GM18517 (cell line): Measurements from ENCODE around the gene MAFG.
A peak's percentile ranks its signal among the peaks of the same experiment; 100 is the strongest.

ENCODE experiments used
- ATAC-seq: cut with Tn5 transposase; IDR thresholded peaks from one replicate; pipeline ENCODE4 v1.9.1; 2021; ENCODE audit warnings: mild to moderate bottlenecking, moderate library complexity; ENCODE audit not compliant: unreplicated experiment

The MAFG gene

DNA sequence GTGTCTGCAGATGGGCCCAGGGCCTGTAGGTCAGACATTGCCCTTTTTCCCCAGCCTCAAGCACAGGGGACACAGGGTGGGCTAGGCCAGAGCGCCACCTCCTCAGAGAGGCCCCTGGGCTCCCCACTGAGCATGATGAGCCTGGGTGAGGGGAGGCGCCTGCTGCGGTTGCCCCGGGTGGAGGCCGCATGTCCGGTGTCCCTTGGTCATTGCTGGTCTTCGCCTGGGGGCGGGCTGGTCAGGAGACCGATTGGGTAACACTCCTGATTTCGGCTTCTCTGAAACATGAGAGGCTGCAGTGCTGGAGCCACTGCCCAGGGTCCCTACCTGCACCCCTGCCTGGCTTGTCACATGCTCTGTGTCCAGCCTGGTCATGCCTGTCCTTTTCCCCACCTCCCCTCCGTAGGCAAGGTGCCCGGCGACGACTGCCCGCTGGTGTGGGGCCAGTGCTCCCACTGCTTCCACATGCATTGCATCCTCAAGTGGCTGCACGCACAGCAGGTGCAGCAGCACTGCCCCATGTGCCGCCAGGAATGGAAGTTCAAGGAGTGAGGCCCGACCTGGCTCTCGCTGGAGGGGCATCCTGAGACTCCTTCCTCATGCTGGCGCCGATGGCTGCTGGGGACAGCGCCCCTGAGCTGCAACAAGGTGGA lies 27.9 kb downstream of the MAFG start:
- no peak for ATAC-seq

GRCh38 chr17:81898885-81899284 lies 28.6 kb downstream of the MAFG start:
- ATAC-seq, result no peak

DNA sequence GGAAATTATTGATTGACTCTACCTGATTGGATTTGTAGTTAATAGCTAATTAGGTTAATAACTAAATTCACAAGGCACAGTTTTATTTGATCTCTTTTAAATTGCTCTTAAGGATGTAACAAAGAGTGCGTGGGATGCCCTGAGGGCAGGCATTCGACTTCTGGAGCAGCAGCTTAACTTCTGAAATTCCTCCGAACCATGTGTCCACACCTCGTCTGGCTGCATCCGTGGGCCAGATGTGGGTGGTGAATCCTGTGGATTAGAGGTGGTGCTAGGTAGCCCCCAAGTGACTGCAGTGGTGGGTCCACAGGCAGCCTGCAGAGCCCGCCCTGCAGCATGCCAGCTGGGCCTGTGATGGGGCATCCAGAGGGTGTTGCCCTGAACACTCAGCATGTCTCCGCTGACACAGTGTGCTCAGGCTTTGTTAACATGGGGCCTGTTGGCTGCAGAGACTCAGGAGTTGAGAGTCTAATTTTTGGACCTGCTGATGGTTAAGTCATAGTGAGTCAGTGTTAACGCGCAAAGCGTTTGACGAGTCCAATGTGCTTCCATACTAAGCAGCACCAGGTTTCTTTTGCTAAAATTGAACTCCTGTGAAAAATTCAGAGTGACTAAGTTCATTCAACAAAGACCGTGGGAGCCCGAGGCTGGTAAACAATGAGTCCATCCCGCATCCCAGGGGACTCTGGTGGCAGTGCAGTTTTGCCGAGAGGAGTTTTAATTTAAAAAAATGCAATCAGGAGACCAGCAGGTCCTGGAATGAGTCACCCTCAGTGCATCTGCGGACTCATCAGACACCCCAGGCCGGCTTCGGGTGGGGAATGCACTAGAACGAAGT lies 29.3 kb downstream of the MAFG start:
- no peak for ATAC-seq

- ATAC-seq, result no peak
These were observed 32.1 kb downstream of the MAFG start for GRCh38 chr17:81895400-81895799.

GRCh38 chr17:81891303-81891552 lies 36.3 kb downstream of the MAFG start:
- ATAC-seq, result no peak

DNA sequence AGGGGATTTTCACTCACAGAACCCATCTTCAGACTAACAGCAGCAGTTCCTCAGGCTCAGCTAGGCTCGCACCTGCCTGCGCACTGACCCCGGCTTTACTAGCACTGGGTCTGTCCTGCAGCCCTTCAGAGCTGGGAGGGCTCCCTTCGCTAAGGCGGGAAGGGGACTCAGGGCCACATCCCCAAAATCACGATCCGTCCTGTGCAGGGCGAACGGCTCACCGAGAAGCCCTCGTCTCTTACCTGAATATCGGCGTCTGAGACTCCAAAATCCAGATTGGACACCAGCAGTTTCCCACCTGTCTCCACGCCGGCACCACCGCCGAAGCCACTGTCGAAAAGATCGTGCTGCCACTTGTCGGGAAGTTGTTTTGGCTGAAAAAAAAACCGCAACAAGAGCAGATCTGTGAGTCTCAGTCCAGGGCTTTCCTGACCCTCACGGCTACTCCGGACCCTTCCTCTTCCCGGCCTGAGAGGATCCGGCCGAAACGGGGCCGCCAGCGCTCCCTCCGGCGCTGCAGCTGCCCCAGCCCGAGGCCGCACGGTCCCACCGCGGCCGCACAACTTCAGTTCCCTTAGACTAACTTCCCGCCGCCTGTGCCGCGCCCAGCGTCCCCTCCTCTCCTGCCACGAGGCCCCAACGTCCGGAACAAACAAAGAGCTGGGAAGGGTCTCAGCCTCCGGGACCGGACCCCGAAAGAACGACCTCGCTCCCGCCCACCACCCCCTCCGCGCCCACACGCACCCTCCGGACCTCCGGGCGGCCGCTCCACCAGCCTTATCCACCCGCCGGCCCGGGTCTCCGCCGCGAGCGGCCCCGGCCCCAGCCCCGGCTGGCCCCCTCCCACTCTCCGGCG lies 36.9 kb downstream of the MAFG start:
- peak; percentile 6 for ATAC-seq

DNA sequence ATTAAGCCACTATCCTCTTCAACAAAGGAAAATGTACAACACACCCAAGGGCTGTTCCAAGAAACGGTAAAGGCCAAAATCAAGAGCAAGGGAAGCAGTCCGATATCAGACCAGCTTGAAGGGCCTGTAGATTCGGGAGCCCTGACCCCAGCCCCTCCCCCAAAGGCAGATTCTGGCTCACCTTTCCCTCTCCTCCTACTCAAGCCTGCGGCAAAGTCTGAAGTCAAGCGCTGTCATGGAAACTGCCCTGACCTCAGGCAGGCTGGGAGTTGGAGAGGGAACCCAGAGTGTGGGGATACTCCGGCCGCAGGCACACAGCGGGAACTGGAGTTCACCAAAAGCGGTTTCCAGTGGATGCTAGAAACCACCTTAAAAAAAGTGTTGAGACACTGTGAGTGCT lies 37.9 kb downstream of the MAFG start:
- ATAC-seq, result no peak

DNA sequence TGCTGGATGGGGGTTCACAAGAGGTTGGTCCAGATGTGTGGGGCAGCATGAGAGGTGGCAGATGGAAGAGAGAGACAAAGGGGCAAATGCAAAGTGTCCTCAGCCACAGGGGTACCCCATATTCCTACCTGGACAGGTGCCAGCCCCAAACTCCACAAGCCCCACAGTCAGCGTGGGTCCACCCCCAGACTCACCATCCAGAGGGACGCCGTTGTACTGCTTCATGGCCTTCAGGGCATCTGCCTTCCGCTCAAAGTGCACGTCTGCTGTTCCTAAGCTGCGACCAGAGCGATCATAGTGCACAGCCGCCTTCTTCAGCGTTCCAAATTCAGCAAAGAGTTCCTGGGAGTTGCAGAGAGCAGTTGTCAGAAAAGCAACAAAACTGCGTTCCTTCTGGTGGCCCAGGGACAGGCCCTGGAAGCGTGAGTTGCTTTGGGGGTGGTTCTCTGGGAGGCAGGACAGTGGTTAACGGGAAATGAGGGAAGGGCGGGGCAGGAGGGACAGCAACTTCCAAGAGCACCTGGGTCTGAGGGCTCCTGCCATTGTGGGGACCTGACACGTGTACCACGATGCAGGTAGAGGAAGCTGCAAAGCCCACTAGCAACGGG lies 38.4 kb downstream of the MAFG start:
- ATAC-seq, result no peak

- ATAC-seq, result no peak
These were observed 39.2 kb downstream of the MAFG start for GRCh38 chr17:81888105-81888987.

GRCh38 chr17:81885869-81886548 lies 41.5 kb downstream of the MAFG start:
- no peak for ATAC-seq

DNA sequence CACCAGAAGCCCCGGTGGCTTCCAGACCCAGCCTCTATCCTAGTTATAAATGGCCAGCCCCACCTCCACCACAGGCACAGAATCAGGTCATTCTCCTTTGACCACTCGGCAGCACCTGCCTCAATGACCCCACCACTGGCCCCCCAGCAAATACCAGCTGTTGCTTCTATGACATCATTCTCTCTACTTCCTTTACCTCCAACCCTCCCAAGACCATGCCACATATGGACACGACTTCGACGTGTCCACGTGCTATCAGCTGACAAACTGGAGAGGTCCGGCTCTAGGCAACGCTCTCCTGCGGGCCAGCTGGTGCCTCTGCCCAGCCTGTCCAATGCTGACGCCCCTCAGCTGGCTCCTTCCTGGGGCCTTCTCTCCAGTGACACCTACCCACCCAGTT lies 42.1 kb downstream of the MAFG start:
- no peak for ATAC-seq

- no peak for ATAC-seq
These were observed 42.6 kb downstream of the MAFG start for GRCh38 chr17:81884968-81885367.

DNA sequence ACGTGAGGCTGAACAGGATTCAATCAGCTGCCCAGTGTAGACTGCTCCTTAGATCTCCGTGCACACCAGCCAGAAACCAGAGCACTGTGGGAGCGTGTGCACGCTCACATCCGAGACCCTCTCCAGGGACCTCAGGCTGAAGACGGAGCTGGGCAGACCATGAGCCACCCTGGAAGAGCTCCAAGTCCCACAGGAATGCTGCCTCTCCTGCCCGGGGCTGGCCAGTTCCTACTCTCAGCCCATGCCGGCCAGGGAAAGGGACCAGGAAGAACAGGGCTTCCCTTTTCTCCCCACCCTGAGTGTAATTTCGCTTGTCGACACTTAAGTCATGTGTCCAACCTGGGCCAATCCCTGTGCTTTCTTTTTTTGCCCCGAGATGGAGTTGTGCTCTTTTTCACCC lies 43.0 kb downstream of the MAFG start:
- no peak for ATAC-seq

GRCh38 chr17:81879121-81879520 lies 48.4 kb downstream of the MAFG start:
- no peak for ATAC-seq

DNA sequence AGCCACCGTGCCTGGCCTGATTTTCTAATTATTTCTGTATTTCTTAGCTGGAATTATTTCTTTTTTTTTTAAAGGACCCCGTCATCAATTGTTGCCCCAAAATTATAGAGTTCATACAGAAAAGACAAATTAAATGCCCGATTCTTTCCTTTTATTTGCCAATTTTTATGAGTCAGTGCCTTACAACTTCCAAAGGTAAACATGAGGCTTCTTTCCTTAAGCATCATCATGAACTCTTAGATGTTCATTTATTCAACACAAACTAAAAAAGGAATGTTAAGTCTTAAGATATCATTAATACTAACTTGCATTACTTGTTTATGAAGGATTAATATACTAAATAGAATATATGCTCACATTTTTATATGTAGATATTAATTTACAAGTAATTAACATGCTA lies 49.2 kb downstream of the MAFG start:
- ATAC-seq, result no peak

GRCh38 chr17:81877569-81877968 lies 50.0 kb downstream of the MAFG start:
- no peak for ATAC-seq

DNA sequence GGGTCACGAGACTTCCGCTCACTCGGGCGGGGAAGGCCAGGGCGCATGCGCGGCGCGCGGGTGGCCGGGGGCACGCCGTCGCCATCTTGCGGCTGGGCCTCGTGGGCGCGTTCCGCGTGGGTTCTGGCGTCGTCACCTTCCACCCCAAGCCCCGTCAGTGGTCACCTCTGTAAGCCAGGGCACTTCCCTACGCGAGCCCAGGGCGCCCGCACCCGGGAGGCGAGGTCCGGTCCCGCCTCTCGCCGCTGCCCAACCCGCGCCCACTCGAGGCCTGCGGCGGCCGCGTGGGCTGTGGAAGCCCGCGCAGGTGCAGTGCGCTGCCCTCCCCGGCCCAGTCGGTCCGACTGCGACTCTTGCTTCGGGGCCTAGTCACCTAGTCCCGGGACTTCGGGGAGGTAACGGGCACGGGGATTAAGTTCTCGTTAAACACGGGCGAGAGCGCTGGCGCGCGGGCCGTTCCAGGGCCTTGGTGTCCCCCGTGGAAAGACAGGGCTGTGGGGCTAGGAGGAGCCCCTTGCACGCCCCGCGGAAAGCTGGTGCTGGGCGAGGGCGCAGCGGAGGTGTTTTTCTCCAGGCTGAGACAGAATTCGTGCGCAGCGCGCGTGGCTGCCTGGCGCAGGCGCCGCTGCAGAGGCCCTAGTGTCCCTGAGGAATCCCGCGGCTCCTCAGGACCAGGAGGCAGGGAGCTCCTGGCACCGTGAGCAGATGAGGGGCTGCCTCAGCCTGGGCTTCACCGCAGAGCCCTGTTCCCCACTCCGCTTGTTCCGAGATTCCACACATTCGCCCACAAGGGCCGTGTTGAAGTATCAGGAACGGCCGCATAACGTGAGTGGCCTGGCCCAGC lies 55.9 kb downstream of the MAFG start:
- peak; percentile 35 for ATAC-seq

DNA sequence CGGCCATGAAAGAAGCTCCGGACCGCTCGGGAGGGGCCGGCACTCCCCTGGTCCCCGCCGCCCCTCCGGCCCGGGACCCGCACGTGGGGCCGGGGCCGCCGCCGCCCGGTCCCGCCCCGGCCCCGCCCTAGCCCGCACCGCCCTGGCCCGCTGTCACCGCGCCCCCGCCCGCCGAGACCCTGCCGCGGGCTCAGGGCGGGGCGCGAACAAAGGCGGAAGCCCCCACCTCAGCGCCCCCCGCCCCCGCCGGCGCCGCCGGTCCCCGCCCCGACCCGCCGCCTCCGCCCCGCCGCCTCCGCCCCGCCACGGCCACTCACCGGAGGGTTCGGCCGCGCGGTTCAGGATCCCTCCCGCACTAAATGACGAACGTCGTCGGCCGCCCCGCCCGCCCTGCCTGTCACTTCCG lies 56.6 kb downstream of the MAFG start, which contains the start of gene ARHGDIA:
TSS of gene ARHGDIA (minus strand) at position 357 of the 406 bp plus-strand sequence. CDS start 1,407 bp downstream, outside the sequence.
- ATAC-seq, result no peak
